Smooth muscle cell (in vitro differentiated cells): ENCODE data around the gene SURF4. TPM values are rescaled to one million over a fixed set of nuclear protein-coding genes. Genes with fewer than 3 reads are reported as not detected.

Source experiments
- DNase-seq: peaks from one replicate; lab custom pipeline; 2025; ENCODE audit not compliant: unreplicated experiment; lab: John Stamatoyannopoulos, UW
- H2AFZ ChIP-seq: fragments of 200-600 bp; sonication (generic); 2 replicates; pipeline ENCODE4 v1.6.0; 2016; ENCODE audit warnings: antibody characterized with exemption, low read depth, mild to moderate bottlenecking
- H3F3A ChIP-seq: fragments of 200-600 bp; sonication (generic); 2 replicates; pipeline ENCODE4 v1.6.0; 2017; ENCODE audit warnings: antibody characterized with exemption, low read depth
- H3K27ac ChIP-seq: fragments of 200-600 bp; sonication (generic); 2 replicates; pipeline ENCODE4 v1.5.1; 2016; ENCODE audit warnings: low read depth, mild to moderate bottlenecking
- H3K27me3 ChIP-seq: fragments of 200-600 bp; sonication (generic); 2 replicates; pipeline ENCODE4 v1.6.1; 2016; ENCODE audit warnings: low read depth, mild to moderate bottlenecking
- H3K36me3 ChIP-seq: fragments of 200-600 bp; sonication (generic); 2 replicates; pipeline ENCODE4 v1.5.1; 2016; ENCODE audit warnings: low read depth
- H3K4me1 ChIP-seq: fragments of 200-600 bp; sonication (generic); 2 replicates; pipeline ENCODE4 v1.5.1; 2016; ENCODE audit warnings: low read depth
- H3K4me2 ChIP-seq: fragments of 200-600 bp; sonication (generic); 2 replicates; pipeline ENCODE4 v1.6.0; 2016; ENCODE audit warnings: mild to moderate bottlenecking
- H3K4me3 ChIP-seq: fragments of 200-600 bp; sonication (generic); 2 replicates; pipeline ENCODE4 v1.5.1; 2016; ENCODE audit warnings: mild to moderate bottlenecking
- H3K79me2 ChIP-seq: fragments of 200-600 bp; sonication (generic); 2 replicates; pipeline ENCODE4 v1.6.0; 2016; ENCODE audit warnings: low read depth, mild to moderate bottlenecking
- H3K9ac ChIP-seq: fragments of 200-600 bp; sonication (generic); 2 replicates; pipeline ENCODE4 v1.6.0; 2016; ENCODE audit warnings: low read depth
- H3K9me3 ChIP-seq: fragments of 200-600 bp; sonication (generic); replicated peaks from 2 replicates; pipeline ENCODE4 v1.5.1; 2016; ENCODE audit warnings: low read depth
- H4K20me1 ChIP-seq: fragments of 200-600 bp; sonication (generic); 2 replicates; pipeline ENCODE4 v1.6.0; 2016; ENCODE audit warnings: low read depth
- WGBS: methylation state at CpG from one replicate; pipeline ENCODE4 v1.1.7; 2016; ENCODE audit warnings: low lambda C conversion rate; 5-methylcytosine and 5-hydroxymethylcytosine counted together
- polyA plus RNA-seq: library from polyadenylated mRNA; unstranded; fragments of >200 nt; fragmentation: Nextera tagmentation; extraction: Ambion mirVana; gene quantifications from 2 replicates; pipeline ENCODE4 v1.2.1, GENCODE V29; 2016
- total RNA-seq: library from RNA; depleted of rRNA; stranded (reverse); fragments of >200 nt; gene quantifications from 2 replicates; pipeline ENCODE4 v1.2.3, GENCODE V29; 2014
- TF ChIP-seq, protein P1 (sequence below): fragments of 200-600 bp; sonication (generic); IDR thresholded peaks from 2 replicates; pipeline ENCODE4 v1.5.1; 2017; ENCODE audit warnings: borderline replicate concordance, mild to moderate bottlenecking, antibody characterized with exemption; ENCODE audit not compliant: insufficient read depth, poor library complexity, severe bottlenecking

The SURF4 gene
- total and polyA plus RNA-seq, 2 experiments from 2014 or later = 353 to 396 TPM

- H2AFZ ChIP-seq = no peak overlapping the region
- H3F3A ChIP-seq = peaks cover 57% of the 10 kb centered on the region
- peaks cover 19% of the 10 kb centered on the region for H3K4me1 ChIP-seq
- peaks cover 57% of the 10 kb centered on the region for H4K20me1 ChIP-seq
- TF ChIP-seq, protein P1, sequence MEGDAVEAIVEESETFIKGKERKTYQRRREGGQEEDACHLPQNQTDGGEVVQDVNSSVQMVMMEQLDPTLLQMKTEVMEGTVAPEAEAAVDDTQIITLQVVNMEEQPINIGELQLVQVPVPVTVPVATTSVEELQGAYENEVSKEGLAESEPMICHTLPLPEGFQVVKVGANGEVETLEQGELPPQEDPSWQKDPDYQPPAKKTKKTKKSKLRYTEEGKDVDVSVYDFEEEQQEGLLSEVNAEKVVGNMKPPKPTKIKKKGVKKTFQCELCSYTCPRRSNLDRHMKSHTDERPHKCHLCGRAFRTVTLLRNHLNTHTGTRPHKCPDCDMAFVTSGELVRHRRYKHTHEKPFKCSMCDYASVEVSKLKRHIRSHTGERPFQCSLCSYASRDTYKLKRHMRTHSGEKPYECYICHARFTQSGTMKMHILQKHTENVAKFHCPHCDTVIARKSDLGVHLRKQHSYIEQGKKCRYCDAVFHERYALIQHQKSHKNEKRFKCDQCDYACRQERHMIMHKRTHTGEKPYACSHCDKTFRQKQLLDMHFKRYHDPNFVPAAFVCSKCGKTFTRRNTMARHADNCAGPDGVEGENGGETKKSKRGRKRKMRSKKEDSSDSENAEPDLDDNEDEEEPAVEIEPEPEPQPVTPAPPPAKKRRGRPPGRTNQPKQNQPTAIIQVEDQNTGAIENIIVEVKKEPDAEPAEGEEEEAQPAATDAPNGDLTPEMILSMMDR = no peak
- H3K79me2 ChIP-seq = peaks cover 46% of the 10 kb centered on the region
- no peaks in the 10 kb centered on the region for H3K9me3 ChIP-seq
- no peaks in the 10 kb centered on the region for H3K27me3 ChIP-seq
- 98% methylated on average over 3 of the region's 3 CpGs for WGBS
- H3K36me3 ChIP-seq = no peaks in the 10 kb centered on the region
- H3K4me3 ChIP-seq = no peak overlapping the region
- DNase-seq = no peak
- no peak overlapping the region for H3K9ac ChIP-seq
- H3K4me2 ChIP-seq = no peak overlapping the region
- H3K27ac ChIP-seq = peak overlapping the region; percentile 97
These were observed 24.3 kb downstream of the SURF4 start for GRCh38 chr9:133351526-133351907.

GRCh38 chr9:133349965-133350616 lies 25.8 kb downstream of the SURF4 start:
- no peaks in the 10 kb centered on the region for H3K36me3 ChIP-seq
- H3K27ac ChIP-seq = peak overlapping the region; percentile 97
- H4K20me1 ChIP-seq = peaks cover 70% of the 10 kb centered on the region
- H3K79me2 ChIP-seq = peaks cover 50% of the 10 kb centered on the region
- H3K27me3 ChIP-seq = no peaks in the 10 kb centered on the region
- peak overlapping the region; percentile 85 for H3K4me3 ChIP-seq
- no peak for DNase-seq
- peak overlapping the region; percentile 96 for H3K9ac ChIP-seq
- H3K4me2 ChIP-seq = peak overlapping the region; percentile 96
- no peak overlapping the region for H2AFZ ChIP-seq
- peaks cover 15% of the 10 kb centered on the region for H3K4me1 ChIP-seq
- TF ChIP-seq, protein P1 = no peak
- H3F3A ChIP-seq = peaks cover 57% of the 10 kb centered on the region
- WGBS = 94% methylated on average over 15 of the region's 15 CpGs
- H3K9me3 ChIP-seq = no peaks in the 10 kb centered on the region

- Histone ChIP-seq H3K27me3 (no peaks in the 10 kb centered on the region), H3K27ac (peak overlapping the region; percentile 97), H3K79me2 (peaks cover 45% of the 10 kb centered on the region), H3K4me1 (peaks cover 13% of the 10 kb centered on the region), H3F3A (peaks cover 49% of the 10 kb centered on the region), H3K4me3 (peak overlapping the region; percentile 85), H3K4me2 (peak overlapping the region; percentile 96), H3K9ac (peak overlapping the region; percentile 96), H2AFZ (no peak overlapping the region), H3K9me3 (no peaks in the 10 kb centered on the region), H3K36me3 (no peaks in the 10 kb centered on the region), H4K20me1 (peaks cover 65% of the 10 kb centered on the region)
- 20% methylated on average over 25 of the region's 25 CpGs for WGBS
- no peak for DNase-seq
- TF ChIP-seq, protein P1 = no peak
These were observed 26.9 kb downstream of the SURF4 start for GRCh38 chr9:133348718-133349573.
